Measurements from ENCODE around the gene PAK5. TPM values are rescaled to one million over a fixed set of nuclear protein-coding genes. Genes with fewer than 3 reads are reported as not detected.

Gene PAK5
- total and polyA plus RNA-seq, 4 donors: 0.02 to 0.17 (median 0.04) TPM; not detected in 1

DNA sequence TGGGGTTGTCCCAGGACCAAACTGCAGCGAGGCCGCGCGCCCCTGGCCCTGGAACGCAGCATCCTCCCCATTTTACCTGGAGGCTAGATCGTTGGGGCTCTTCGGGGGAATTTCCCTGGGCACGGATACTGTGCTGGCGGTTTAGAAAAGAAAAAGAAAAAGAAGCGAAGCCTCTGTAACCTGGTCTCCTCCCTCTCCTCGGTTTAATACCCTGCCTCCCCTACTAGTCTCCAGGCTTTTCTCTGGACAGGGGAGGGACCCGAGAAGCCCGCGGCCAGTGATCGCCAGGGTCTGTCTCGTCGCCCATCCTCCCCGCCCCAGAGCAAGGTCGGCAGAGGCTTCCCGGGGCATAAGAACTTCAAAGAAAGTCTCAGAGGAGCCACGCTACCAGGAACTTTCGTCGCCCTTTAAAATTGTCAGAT is 330.6 kb downstream of the PAK5 start:
- DNase-seq (ENCODE audit: low spot score): no peak
- no peak overlapping the region for H3K9ac ChIP-seq (ENCODE audit: low read depth in 1 of 2, low read length in 2 of 2)
- no peaks in the 10 kb centered on the region for H3K9me3 ChIP-seq (ENCODE audit: control insufficient read depth in 4 of 4, low read length in 3 of 4)
- TF ChIP-seq, protein P1, sequence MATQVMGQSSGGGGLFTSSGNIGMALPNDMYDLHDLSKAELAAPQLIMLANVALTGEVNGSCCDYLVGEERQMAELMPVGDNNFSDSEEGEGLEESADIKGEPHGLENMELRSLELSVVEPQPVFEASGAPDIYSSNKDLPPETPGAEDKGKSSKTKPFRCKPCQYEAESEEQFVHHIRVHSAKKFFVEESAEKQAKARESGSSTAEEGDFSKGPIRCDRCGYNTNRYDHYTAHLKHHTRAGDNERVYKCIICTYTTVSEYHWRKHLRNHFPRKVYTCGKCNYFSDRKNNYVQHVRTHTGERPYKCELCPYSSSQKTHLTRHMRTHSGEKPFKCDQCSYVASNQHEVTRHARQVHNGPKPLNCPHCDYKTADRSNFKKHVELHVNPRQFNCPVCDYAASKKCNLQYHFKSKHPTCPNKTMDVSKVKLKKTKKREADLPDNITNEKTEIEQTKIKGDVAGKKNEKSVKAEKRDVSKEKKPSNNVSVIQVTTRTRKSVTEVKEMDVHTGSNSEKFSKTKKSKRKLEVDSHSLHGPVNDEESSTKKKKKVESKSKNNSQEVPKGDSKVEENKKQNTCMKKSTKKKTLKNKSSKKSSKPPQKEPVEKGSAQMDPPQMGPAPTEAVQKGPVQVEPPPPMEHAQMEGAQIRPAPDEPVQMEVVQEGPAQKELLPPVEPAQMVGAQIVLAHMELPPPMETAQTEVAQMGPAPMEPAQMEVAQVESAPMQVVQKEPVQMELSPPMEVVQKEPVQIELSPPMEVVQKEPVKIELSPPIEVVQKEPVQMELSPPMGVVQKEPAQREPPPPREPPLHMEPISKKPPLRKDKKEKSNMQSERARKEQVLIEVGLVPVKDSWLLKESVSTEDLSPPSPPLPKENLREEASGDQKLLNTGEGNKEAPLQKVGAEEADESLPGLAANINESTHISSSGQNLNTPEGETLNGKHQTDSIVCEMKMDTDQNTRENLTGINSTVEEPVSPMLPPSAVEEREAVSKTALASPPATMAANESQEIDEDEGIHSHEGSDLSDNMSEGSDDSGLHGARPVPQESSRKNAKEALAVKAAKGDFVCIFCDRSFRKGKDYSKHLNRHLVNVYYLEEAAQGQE (IDR thresholded peaks at IDR 0.05): no peak
- TF ChIP-seq SP1 (IDR thresholded peaks at IDR 0.05): no peak
- no peak for TF ChIP-seq RXRA (IDR thresholded peaks at IDR 0.05)
- TF ChIP-seq, protein P2, sequence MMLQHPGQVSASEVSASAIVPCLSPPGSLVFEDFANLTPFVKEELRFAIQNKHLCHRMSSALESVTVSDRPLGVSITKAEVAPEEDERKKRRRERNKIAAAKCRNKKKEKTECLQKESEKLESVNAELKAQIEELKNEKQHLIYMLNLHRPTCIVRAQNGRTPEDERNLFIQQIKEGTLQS (IDR thresholded peaks at IDR 0.05): no peak
- TF ChIP-seq HNF4A (conservative IDR thresholded peaks at IDR 0.05): no peak
- TF ChIP-seq RAD21 (IDR thresholded peaks at IDR 0.05): no peak
- no peak for TF ChIP-seq TAF1 (conservative IDR thresholded peaks at IDR 0.05)
- TF ChIP-seq YY1 (IDR thresholded peaks at IDR 0.05): no peak
- TF ChIP-seq NR2F2 (IDR thresholded peaks at IDR 0.05): no peak
- TF ChIP-seq FOXA1 (IDR thresholded peaks at IDR 0.05): no peak
- no peak for TF ChIP-seq EGR1 (IDR thresholded peaks at IDR 0.05; ENCODE audit: low read depth in 2 of 2)
- no peak overlapping the region for H3K27ac ChIP-seq (ENCODE audit: low read depth in 1 of 2, low read length in 2 of 2)
- no peaks in the 10 kb centered on the region for H3K36me3 ChIP-seq (ENCODE audit: control insufficient read depth in 4 of 4, insufficient read depth in 3 of 4, low read depth in 1 of 4, low read length in 3 of 4)
- 4% methylated on average over 23 of the region's 23 CpGs for WGBS
- H3K27me3 ChIP-seq (ENCODE audit: control insufficient read depth in 4 of 4, insufficient read depth in 4 of 4, low read length in 3 of 4): peaks cover 2 to 8% (median 7%) of the 10 kb centered on the region in 4 donors
- H3K4me1 ChIP-seq (ENCODE audit: control insufficient read depth in 4 of 4, insufficient read depth in 4 of 4, low read length in 3 of 4): peaks cover 0 to 2% (median 0%) of the 10 kb centered on the region in 4 donors
- H3K4me3 ChIP-seq (ENCODE audit: low read depth in 1 of 3, low read length in 3 of 3): no peak overlapping the region

- DNase-seq (ENCODE audit: low spot score): no peak
- H3K36me3 ChIP-seq (ENCODE audit: control insufficient read depth in 4 of 4, insufficient read depth in 3 of 4, low read depth in 1 of 4, low read length in 3 of 4): no peaks in the 10 kb centered on the region
Measured at GRCh38 chr20:9507544-9508239, 331.2 kb downstream of the PAK5 start.

GRCh38 chr20:9506964-9507369 is 331.9 kb downstream of the PAK5 start:
- WGBS: 3% methylated on average over 31 of the region's 31 CpGs
- H3K4me3 ChIP-seq (ENCODE audit: low read depth in 1 of 3, low read length in 3 of 3): no peak overlapping the region
- TF ChIP-seq SP1 (IDR thresholded peaks at IDR 0.05): no peak
- TF ChIP-seq ZBTB33 (IDR thresholded peaks at IDR 0.05): no peak
- no peak for TF ChIP-seq HNF4A (conservative IDR thresholded peaks at IDR 0.05)
- TF ChIP-seq GABPA (IDR thresholded peaks at IDR 0.05 in 1 of 2, conservative IDR thresholded peaks at IDR 0.05 in 1 of 2): no peak
- no peak for TF ChIP-seq TAF1 (conservative IDR thresholded peaks at IDR 0.05)
- TF ChIP-seq RAD21 (IDR thresholded peaks at IDR 0.05): no peak
- no peak for TF ChIP-seq FOXA2 (IDR thresholded peaks at IDR 0.05)
- no peak for TF ChIP-seq EGR1 (IDR thresholded peaks at IDR 0.05; ENCODE audit: low read depth in 2 of 2)
- no peak for TF ChIP-seq RXRA (IDR thresholded peaks at IDR 0.05)
- TF ChIP-seq, protein P3, sequence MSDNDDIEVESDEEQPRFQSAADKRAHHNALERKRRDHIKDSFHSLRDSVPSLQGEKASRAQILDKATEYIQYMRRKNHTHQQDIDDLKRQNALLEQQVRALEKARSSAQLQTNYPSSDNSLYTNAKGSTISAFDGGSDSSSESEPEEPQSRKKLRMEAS (IDR thresholded peaks at IDR 0.05): no peak
- TF ChIP-seq, protein P1 (IDR thresholded peaks at IDR 0.05): no peak

More at GRCh38 chr20:9507544-9508239, 331.2 kb downstream of the PAK5 start:
- H3K4me1 ChIP-seq (ENCODE audit: control insufficient read depth in 4 of 4, insufficient read depth in 4 of 4, low read length in 3 of 4): peaks cover 0 to 2% (median 0%) of the 10 kb centered on the region in 4 donors
- TF ChIP-seq GABPA (IDR thresholded peaks at IDR 0.05 in 1 of 2, conservative IDR thresholded peaks at IDR 0.05 in 1 of 2): no peak
- TF ChIP-seq EGR1 (IDR thresholded peaks at IDR 0.05; ENCODE audit: low read depth in 2 of 2): no peak
- TF ChIP-seq RAD21 (IDR thresholded peaks at IDR 0.05): no peak
- TF ChIP-seq RXRA (IDR thresholded peaks at IDR 0.05): no peak
- TF ChIP-seq SP1 (IDR thresholded peaks at IDR 0.05): no peak
- H3K9me3 ChIP-seq (ENCODE audit: control insufficient read depth in 4 of 4, low read length in 3 of 4): no peaks in the 10 kb centered on the region
- H3K9ac ChIP-seq (ENCODE audit: low read depth in 1 of 2, low read length in 2 of 2): no peak overlapping the region
- no peak overlapping the region for H3K27ac ChIP-seq (ENCODE audit: low read depth in 1 of 2, low read length in 2 of 2)
- WGBS: 4% methylated on average over 37 of the region's 37 CpGs
- peaks cover 2 to 8% (median 7%) of the 10 kb centered on the region in 4 donors for H3K27me3 ChIP-seq (ENCODE audit: control insufficient read depth in 4 of 4, insufficient read depth in 4 of 4, low read length in 3 of 4)
- H3K4me3 ChIP-seq (ENCODE audit: low read depth in 1 of 3, low read length in 3 of 3): no peak overlapping the region

More at GRCh38 chr20:9506964-9507369, 331.9 kb downstream of the PAK5 start:
- no peaks in the 10 kb centered on the region for H3K36me3 ChIP-seq (ENCODE audit: control insufficient read depth in 4 of 4, insufficient read depth in 3 of 4, low read depth in 1 of 4, low read length in 3 of 4)
- H3K27ac ChIP-seq (ENCODE audit: low read depth in 1 of 2, low read length in 2 of 2): no peak overlapping the region
- peaks cover 0 to 2% (median 0%) of the 10 kb centered on the region in 4 donors for H3K4me1 ChIP-seq (ENCODE audit: control insufficient read depth in 4 of 4, insufficient read depth in 4 of 4, low read length in 3 of 4)
- DNase-seq (ENCODE audit: low spot score): no peak
- H3K9ac ChIP-seq (ENCODE audit: low read depth in 1 of 2, low read length in 2 of 2): no peak overlapping the region
- H3K9me3 ChIP-seq (ENCODE audit: control insufficient read depth in 4 of 4, low read length in 3 of 4): no peaks in the 10 kb centered on the region
- peaks cover 2 to 8% (median 7%) of the 10 kb centered on the region in 4 donors for H3K27me3 ChIP-seq (ENCODE audit: control insufficient read depth in 4 of 4, insufficient read depth in 4 of 4, low read length in 3 of 4)
